Measurements from ENCODE around the gene GCLC.
"Not testable (repeated sequence)": the region's sequence is repeated elsewhere in the genome, so short reads cannot be mapped to it uniquely, and the experiment has no call there.

Gene GCLC

DNA sequence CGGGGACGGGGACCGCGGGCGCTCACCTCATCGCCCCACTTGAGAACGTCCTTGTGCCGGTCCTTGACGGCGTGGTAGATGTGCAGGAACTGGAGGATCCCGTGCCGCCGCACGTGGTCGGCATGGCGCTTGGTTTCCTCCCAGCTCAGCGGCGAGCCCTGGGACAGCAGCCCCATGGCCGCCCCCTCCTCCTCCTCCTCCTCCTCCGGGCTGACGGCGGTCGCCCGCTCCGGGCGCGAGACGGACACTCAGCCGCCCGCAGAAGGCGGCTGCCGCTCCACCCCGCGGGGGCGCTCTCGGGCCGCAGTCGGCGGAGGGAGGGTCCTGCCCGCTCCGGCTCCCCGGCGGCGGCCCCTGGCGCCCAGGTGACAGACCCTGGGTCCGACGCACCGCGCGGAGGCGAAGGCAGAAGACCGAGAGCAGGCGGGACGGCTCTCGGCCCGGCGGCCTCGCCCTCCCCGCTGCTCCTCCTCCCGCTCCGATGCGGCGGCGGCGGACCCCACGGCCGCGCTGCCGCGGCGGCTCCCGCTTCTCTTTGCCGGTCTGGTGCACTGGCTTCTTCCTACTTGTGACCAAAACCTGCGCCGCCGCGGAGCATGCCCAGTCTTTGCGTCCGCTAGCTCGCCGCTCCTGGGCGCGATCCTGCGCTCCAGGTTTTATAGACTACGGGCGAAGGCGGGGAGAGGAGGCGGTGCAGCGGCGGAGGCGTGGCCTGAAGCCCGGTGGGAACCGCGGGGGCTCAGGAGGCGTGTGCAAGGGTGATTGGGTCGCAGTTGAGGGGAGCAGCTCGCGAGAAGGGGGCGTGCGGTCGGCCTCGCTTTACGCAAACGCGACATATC is at the start of gene GCLC:
Gene GCLC, minus strand, starts transcription at position 632 of the 839 bp plus-strand sequence. Its CDS starts 456 bp downstream, at position 176.
- DNase-seq (ENCODE audit: low read depth): peak; percentile 82

DNA sequence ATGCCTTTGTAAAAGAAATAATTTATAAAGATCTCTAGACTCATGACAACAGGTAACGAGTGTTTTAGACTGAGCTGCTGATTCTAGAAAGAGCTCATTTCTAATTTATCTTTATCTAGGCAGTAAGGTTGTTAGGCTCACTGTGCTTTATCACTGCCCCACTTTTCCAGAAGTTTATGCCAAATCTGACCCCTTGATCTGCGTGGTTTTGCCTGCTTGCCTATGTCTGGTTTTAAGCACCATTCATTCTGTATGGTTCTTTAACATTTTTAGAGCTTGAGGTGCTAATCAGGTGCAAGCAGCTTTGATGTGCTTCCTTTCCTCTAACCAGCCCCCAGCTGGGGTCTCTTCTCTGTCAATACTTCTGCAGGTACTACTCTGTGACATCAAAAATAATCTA is 49.7 kb upstream of the GCLC start:
- no peak for DNase-seq (ENCODE audit: low read depth)

DNA sequence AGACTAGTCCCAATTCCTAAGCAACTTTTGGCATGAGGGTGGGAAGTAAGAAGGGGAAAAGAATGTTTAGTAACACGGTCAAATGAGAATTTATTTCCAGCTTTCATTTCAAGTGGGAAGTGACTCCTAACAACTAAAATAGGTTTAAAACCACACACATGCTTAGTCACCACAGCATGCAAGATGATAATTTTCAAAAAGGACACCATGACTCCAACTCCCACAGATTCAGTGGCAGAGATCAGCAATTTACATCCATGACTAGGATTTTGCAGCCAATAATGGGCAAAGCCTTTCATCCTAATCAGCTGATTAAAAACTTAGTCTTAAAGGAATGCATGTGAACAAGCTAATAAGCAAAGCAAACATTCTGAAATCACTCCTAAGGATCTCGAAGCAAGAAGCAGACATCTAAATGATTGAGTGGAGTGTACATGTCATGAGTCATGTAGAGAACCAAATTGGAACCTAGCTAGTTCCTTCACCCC is 48.1 kb upstream of the GCLC start:
- DNase-seq (ENCODE audit: low read depth): no peak

DNA sequence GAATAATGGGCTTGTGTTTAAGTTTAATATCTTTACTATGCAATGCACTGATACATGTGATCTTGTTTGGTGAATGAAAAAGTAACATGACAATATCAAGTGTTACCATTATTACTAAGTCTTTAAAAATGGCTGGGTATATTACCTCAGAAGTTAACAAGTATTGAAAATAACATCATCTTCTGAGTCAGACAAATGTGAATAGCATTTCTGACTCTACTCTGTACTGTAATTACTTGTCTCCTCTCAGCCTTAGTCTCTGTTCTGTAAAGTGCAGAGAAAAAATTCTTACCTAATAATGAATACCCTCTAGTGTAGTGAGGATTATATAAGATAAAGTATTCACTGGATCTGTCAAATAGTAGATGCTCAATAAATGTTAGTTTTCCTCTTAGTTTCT is 47.0 kb upstream of the GCLC start:
- DNase-seq (ENCODE audit: low read depth): no peak

DNA sequence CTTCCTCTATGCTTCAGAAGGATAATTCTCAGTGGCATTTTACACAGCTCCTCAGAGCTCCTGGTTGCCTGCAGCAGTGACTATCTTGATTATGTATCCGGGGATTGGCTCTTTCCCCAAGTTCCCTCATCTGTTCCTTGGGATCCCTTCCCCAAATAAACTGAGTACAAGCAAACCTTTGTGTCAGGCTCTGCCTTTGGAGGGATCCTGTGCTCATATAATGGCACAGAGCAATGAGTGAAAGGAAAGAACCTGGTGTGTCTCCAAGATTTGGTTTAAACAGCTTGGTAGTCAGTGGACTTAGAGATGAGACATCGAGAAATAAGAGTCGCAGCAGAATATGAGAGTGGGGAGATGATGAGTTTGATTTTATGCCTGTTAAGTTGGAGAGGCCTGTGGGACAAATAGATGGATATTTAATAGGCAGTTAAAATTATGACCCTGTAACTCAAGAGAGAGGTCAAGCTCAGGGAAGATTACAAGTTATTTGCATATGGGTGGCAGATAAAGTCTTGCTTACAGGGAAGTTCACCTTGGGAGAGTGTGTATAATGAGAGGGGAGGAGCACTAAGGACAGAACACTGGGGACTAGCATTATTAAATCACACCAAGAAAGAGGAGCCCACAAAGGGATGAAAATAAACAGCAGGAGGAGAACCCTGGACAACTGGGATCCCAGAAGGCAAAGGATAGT is 44.1 kb upstream of the GCLC start:
- DNase-seq (ENCODE audit: low read depth): no peak

DNA sequence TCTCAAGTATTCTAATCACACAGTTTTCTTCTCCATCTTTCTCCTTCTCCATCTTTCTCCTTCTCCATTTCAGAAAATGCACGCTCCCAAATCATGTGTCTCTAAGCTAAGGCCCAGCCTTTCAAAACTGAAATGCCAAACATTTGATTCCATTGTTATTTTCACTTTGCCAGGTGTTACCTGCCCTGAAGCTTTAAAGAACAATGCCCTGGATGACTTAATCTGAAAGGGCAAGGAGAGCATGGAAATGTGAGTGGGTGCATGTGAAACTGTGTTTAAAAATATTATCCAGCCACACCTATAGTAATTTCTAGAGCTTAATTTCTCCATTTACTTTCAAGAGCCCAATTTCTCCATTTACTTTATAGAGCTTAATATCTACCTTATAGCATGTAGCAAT is 42.4 kb upstream of the GCLC start:
- no peak for DNase-seq (ENCODE audit: low read depth)

DNA sequence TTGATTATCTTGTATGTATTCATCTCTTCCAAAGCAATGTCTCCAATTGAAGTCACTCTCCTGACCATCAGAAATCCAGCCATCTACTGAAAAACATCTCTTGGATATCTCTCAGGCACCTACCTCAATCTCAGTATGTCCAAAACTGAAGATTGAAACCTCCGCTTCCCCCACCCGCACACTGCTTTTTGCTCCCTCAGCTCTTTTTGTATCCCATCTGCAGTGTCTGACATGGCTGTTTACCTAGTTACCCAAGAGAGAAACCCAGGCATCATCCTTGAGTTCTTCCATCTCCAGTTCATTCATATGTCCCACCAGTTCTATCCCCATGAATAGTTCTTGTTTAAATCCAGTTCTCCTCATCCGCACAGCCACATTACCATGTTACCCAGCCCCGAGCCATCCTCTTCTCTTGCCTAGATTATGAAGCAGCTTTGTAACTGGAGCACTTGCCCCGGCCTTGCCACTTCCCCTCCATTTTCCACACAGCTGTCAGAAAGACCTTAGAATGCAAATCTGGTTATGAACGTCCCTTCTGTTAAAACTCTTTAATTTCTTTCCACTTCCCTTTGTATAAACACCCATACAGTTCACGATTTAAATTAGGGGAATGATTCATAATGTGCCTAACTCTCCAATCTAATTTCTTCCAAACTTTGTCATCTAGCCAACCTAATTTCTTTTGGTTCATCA is 40.5 kb upstream of the GCLC start:
- DNase-seq (ENCODE audit: low read depth): no peak

DNA sequence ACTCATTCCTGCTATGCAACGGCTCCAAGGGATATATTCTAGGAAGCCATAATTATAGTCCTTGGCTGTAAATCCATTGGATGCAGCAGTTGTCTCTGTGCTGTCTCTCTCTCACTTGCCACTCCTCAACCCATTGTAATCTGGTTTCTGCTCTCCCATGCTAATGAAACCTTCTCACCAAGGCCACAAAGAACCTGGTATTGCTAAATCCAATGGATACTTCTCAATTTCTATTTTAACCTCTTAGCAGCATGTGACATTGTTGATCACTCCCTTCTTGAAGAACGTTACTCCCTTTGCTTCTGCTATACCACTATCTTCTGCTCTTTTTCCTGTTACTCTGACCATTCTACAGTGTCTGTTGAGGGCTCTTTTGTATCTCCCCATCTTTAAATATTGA is 39.8 kb upstream of the GCLC start:
- no peak for DNase-seq (ENCODE audit: low read depth)

DNA sequence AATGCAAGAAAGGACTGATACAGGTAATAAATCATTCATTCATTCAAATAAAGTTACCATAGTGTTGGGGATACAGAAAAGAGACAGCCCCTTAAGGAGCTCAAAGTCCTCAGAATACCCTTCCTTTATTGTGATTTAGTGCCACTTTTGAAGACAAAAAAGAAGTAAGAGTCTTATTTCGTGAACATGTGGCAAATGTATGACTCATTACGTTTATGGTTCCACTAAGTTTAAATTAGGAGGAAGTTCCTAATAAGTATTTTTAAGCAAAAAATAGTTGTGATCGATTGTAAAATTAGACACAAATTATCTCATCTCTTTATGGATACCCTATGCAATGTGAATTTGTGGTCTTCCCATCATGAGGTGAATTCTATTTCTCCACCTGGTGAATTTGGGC is 38.5 kb upstream of the GCLC start:
- no peak for DNase-seq (ENCODE audit: low read depth)

DNA sequence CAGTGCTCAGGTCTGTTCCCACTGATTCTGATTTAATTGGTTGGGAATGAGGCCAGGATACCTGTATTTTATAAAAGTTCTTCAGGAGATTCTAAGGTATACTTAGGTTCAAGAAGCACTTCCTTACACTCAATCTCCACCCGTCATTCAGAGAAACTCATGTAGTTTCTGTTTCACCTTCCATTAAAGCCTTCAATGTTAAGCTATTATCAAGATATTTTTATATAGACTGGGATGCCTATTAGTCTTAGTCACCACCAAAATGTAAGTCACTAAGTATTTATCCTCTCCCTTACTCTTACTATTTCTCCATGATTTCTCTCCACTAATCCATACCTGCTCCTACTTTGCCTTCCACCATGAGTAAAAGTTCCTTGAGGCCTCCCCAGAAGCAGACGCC is 38.1 kb upstream of the GCLC start:
- no peak for DNase-seq (ENCODE audit: low read depth)

DNA sequence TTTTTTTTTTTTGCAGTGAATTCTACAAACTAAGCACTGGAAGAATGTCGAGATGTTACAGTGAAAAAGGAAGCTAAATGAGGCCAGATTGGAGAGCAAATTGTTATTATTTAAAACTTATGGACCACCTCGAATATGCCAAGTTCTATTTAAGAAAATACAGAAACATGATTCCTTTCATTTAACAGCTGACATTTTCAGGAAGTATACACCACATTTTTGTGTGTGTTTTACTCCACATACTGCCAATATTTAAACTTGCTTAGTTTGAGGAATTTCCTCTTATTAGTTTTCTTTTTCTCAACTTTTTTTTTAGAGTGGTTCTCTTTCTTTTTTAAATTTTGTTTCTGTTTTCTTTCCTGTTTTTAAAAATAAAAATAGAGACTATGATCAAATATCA is 37.0 kb upstream of the GCLC start:
- no peak for DNase-seq (ENCODE audit: low read depth)

DNA sequence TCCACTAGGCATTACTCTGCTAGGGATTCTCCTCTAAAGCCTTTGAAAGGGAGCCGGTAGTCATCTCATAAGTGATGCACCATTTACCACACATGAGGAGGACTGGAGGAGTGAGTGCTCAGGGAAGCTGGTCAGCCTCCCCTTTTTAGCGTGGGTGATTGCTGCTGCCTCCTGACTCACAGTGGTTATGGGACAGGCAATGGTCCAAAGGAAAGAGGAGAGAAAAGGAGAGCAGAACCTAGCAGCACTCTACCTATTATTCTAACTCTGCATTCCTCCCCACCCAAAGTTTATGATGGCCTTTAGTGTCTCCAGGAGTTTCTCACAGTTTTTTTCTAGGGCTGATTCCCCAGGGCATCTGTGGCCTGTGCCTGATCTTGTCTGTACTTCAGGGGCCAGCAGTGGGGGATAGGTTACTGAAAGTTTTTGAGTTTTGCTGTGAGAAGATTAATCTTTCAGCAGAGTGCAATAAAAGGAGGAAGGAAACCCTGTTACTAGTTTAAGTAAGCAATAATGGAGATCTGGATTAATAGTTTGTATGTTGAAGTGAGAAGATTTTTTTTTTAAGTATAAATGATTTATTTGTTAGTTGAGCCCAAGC is 36.4 kb upstream of the GCLC start:
- DNase-seq (ENCODE audit: low read depth): no peak

DNA sequence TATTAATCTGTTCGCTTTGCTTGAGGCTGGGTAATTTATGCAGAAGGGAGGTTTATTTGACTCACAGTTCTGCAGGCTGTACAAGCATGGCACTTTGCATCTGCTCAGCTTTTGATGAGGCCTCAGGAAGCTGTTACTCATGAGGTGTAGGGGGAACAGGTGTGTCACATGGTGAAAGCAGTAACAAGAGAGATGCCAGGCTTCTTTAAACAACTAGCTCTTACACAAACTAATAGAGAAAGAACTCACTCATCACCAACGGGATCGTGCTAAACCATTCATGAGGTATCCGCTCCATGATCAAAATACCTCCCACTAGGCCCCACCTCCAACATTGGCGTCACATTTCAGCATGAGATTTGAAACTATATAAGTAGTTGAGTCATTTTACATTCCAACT is 34.4 kb upstream of the GCLC start:
- no peak for DNase-seq (ENCODE audit: low read depth)

DNA sequence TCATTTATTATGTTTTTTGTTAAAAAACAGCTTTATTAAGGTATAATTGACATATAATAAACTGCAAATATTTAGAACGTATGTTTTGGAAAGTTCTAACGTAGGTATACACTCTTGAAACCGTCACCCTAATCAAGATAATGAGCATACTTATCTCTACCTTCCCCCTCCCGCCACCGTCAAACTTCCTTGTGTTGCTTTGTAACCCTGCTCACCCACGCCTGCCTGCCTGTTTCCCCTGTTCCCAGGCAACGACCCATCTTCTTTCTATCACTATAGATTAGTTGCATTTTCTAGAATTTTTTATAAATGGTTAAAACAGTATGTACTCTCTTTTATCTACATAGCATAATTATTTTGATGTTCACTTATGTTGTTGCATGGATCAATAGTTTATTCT is 33.5 kb upstream of the GCLC start:
- no peak for DNase-seq (ENCODE audit: low read depth)

DNA sequence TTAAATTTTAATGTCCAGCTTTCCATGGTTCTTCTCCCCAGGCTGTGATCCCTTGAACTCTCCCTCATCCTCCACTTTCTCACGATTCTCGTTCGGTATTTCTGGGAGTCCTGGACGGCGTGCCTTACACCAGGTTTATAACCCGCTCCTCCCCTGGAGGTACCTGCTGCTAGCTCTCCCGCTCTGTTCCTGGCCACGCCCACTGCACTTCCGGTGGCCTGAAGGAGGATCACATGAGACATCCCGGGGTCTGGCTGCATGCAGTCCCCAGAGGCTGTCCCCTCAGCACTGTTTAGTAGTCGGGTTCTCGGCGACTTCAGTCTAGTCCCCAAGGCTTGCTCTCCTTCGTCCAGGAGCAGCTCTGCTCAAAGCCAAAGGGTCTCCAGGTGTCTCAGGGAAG is 28.4 kb upstream of the GCLC start:
- no peak for DNase-seq (ENCODE audit: low read depth)

DNA sequence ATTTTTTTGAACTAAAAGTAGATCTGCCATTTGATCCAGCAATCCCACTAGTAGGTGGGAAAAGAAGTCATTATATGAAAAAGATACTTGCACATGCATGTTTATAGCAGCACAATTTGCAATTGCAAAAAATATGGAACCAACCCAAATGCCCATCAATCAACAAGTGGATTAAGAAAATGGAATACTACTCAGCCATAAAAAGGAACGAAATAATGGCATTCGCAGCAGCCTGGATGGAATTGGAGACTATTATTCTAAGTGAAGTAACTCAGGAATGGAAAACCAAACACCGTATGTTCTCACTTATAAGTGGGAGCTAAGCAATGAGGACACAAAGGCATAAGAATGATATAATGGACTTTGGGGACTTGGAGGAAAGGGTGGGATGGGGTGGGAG is 27.5 kb upstream of the GCLC start:
- DNase-seq (ENCODE audit: low read depth): not testable (repeated sequence)

DNA sequence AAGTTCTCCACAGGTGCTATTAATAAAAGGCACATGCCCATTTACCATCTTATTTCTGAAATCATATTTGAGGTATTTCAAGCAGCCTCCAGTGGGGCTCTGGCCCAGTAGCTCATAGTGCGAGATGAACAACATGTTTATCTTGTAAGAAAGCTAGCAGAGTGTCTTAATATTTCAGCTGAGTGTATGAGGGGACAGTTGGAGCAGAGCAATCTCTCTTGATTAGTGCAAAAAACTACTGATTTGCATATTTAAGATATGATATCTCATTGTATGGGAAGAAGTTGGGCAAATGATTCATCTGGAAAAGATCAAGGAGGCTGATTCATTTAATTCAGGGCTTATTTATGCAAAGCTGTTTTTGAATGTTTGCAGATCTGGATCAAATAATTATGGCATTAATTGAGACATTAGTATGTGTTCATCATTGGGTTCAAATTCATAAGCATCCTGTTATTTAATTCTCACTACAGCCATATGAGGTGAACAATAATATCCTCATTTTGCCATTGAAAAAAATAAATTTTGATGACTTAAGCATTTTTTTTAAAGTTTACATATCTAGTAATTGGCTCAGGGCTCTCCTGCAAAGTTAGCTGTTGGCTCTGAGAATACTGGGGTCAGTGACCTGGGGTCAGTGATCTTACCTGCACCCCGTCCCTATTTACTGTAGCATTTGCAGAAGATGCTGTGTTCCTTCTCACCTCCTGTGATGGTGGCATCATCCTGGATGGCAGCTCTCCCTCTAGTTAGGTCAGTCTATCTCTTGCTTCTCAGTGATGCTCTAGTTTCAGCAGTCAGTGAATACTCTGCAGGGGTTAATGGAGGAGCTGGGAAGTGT is 24.1 kb upstream of the GCLC start:
- DNase-seq (ENCODE audit: low read depth): no peak

DNA sequence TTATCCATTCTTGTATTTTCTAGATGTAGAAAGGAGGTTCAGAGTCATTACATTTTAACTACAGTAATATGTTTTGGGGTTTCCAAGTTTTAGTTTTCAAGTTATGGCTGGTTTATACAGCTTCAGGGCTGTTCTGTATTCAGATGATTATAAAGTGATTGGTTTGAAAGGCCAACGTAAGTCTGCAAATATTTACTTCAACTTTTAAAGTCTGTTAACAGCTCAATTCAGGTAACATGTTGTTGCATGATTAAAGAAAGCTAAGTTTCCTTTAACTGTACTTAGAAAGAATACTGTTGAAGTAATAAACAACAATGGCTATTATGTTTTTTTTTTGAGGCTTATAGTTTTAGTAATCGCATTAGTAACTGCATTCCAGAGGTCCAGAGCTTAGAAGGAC is 22.8 kb upstream of the GCLC start:
- DNase-seq (ENCODE audit: low read depth): no peak

DNA sequence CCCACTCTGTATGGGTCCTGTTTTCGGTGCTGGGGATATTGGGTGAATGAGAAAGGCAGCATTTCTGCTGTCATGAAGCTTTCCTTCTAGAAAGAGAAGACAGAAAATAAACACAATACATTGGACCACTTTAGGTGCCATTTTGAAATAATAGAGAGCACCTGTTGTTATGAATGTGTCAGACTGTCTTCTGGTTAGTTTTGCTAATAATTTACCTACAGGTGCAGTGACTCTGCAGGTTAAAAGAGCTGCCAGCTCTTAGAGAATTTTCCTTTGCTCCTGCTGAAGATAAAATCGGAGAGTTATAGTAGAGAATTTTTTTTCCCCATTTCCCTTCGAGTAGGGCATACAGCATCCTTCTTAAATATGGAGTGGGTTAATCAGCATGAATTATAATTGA is 21.9 kb upstream of the GCLC start:
- no peak for DNase-seq (ENCODE audit: low read depth)

DNA sequence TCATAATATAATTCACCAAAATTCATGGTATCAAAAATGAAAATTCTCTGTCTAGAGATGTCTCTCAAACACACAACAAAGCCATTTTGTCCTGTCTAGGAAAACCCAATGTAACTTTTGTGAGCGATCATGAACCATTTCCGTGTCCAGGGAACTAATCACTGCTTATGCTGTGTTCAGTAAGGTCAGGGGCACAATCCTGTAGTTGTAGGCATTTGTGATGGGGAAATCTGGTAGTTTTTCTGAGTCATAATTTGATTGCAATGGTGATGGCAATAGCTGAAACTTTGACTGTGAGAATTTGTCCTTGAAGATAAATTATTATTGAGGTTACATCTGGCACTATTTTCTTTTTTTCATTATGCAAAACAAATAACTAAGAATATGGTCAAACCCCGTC is 21.0 kb upstream of the GCLC start:
- no peak for DNase-seq (ENCODE audit: low read depth)

DNA sequence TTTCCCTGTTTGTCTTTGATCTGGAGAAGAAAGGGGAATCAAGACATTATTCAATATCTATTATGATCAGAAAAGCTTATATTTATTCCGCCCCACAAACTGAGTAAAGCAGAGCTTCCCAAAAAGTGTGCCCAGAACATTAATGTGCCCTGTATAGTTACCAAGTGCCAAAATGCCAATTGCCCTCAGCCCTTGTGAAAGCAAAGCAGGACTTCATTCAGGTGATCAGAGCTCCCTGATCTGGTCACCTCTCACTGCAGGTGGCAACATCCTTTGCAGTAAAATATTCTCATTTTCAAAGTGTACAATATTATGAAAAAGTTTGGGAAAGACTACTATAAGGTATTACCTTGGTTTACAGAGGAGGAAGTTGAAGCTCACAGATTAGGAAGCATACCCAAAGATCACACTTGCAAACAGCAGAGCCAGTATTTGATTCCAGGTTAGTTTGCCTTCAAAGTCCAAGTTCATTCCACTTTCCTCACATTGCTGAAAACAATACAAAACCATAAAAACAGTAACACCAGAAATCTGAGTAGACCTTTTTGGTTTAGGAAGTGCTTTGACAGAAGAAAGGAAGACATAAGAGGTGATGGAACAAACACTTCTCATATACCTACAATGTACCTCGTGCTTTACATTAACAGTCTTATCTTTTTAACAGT is 19.6 kb upstream of the GCLC start:
- no peak for DNase-seq (ENCODE audit: low read depth)

Data from activated gamma-delta T cell treated with anti-CD3 and anti-CD28 coated beads, Interleukin-2, amount 50 U/mL, for 16 hours (primary cell).